Left ventricle myocardium inferior (tissue), 1 donor: ENCODE results near the gene CDH8. TPM values are rescaled to one million over a fixed set of nuclear protein-coding genes. Genes with fewer than 3 reads are reported as not detected.

Source experiments
- DNase-seq: peaks from one replicate; pipeline ENCODE4 v3.0.0-alpha.2; 2020
- H3K27ac ChIP-seq: fragments of 200-600 bp; replicated peaks from 2 replicates; pipeline ENCODE4 v1.8.0; 2021
- H3K27me3 ChIP-seq: fragments of 200-600 bp; 2 replicates; pipeline ENCODE4 v1.8.0; 2021; ENCODE audit warnings: low read depth
- H3K36me3 ChIP-seq: fragments of 200-600 bp; 2 replicates; pipeline ENCODE4 v1.8.0; 2021
- H3K4me1 ChIP-seq: fragments of 200-600 bp; 2 replicates; pipeline ENCODE4 v1.8.0; 2021
- H3K4me3 ChIP-seq: fragments of 200-600 bp; 2 replicates; pipeline ENCODE4 v1.8.0; 2021; ENCODE audit warnings: mild to moderate bottlenecking, moderate library complexity
- H3K9me3 ChIP-seq: fragments of 200-600 bp; replicated peaks from 2 replicates; pipeline ENCODE4 v1.8.0; 2021
- CTCF ChIP-seq: fragments of 200-600 bp; IDR thresholded peaks from 2 replicates; pipeline ENCODE4 v1.8.0; 2021; ENCODE audit warnings: antibody characterized with exemption, mild to moderate bottlenecking, borderline replicate concordance
- intact Hi-C: fragments of 100-400 bp; cut with micrococcal nuclease; formaldehyde crosslinking; loops from one replicate; pipeline ENCODE4 v1.11.0; 2022
- total RNA-seq: library from RNA; stranded (reverse); fragmentation: NEBNext Ultra II Directional; extraction: Animal tissue kit (Norgen Biotek cat#: 25700); gene quantifications from one replicate; pipeline ENCODE4 v1.2.1, GENCODE V29; 2021
- donor health status: DM: no; HTN: yes; CAD: no; lungs with severe emphysema.

The CDH8 gene
- total RNA-seq, 1 donor from 2014 or later = 0.14 TPM

DNA sequence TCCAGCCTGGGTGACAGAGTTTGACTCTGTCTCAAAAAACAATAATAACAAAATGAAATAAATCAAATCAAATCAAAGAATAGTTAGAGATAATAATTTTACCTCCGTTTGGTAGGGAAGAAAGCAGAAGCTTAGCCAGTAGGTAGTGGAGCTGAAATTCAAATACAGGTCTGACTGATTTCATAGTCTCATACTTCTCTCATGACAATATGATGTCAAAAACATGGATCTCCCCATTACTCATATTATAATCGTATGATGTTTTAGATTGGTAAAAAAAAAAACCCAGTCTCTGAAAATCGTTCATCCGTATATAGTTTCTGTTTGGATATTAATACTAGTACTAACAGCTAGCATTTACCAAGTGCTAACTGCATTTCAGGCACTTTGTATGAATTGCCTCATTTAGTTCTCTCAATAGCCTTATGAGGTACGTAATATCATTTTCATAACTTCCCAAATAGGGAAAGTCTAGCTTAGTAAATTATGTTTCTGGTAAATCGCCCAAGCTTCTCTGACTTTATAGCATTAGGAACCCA, 48.7 kb downstream of the CDH8 start:
- Histone ChIP-seq H3K9me3 (peaks cover 15% of the 10 kb centered on the region), H3K36me3 (no peaks in the 10 kb centered on the region), H3K4me3 (no peak overlapping the region), H3K4me1 (no peaks in the 10 kb centered on the region), H3K27me3 (no peaks in the 10 kb centered on the region), H3K27ac (no peak overlapping the region)
- intact Hi-C loops = no loop called here
- no peak for DNase-seq
- no peak for TF ChIP-seq CTCF

- no peaks in the 10 kb centered on the region for H3K36me3 ChIP-seq
- TF ChIP-seq CTCF = no peak
- peaks cover 7% of the 10 kb centered on the region for H3K27me3 ChIP-seq
- no peaks in the 10 kb centered on the region for H3K9me3 ChIP-seq
- H3K4me3 ChIP-seq = no peak overlapping the region
- intact Hi-C loops = no loop called here
- H3K4me1 ChIP-seq = no peaks in the 10 kb centered on the region
- H3K27ac ChIP-seq = no peak overlapping the region
- DNase-seq = no peak
Measured at GRCh38 chr16:61969077-61969382, 67.2 kb downstream of the CDH8 start.

DNA sequence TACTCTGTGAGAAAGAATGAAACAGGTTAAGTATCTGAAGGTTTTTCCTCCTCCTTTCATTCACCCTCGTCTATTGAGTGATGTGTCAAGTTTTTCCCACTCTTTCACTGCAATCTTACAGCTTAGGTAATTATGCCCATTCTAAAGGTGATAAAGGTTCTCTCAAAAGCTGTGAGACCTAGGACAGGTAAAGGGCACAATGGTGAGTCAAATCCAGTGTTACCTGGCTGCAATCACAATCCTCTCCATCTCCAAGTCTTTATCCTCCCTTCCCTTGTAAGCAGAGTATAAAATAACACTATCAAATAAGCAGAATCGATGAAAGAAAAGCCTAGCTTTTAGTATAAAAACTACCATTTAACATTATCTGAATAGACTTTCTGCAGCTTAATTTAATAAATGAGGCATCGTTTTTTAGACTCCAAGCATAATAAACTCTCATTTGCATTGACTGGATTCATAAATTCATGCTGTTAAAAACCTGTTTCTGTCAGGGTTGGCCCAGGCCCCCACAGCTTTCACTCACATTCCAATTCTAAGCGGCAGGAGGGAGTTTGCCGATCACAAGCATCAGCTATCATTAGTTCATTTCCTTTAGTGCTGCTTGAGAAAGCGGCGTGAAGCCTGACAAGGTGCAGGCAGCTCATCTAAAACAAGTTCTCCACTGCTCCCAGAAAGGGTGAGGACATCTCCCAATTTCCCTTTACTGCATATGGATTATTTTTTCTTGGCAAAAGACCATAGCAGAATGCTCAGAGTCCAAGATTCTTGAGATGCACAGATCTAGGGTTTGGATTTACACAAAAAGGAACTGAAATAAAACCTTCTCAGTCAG, 67.8 kb downstream of the CDH8 start:
- H3K4me1 ChIP-seq = no peaks in the 10 kb centered on the region
- no peaks in the 10 kb centered on the region for H3K9me3 ChIP-seq
- intact Hi-C loops = no loop called here
- no peak overlapping the region for H3K27ac ChIP-seq
- H3K36me3 ChIP-seq = no peaks in the 10 kb centered on the region
- DNase-seq = no peak
- H3K27me3 ChIP-seq = peaks cover 7% of the 10 kb centered on the region
- H3K4me3 ChIP-seq = no peak overlapping the region
- TF ChIP-seq CTCF = no peak

DNA sequence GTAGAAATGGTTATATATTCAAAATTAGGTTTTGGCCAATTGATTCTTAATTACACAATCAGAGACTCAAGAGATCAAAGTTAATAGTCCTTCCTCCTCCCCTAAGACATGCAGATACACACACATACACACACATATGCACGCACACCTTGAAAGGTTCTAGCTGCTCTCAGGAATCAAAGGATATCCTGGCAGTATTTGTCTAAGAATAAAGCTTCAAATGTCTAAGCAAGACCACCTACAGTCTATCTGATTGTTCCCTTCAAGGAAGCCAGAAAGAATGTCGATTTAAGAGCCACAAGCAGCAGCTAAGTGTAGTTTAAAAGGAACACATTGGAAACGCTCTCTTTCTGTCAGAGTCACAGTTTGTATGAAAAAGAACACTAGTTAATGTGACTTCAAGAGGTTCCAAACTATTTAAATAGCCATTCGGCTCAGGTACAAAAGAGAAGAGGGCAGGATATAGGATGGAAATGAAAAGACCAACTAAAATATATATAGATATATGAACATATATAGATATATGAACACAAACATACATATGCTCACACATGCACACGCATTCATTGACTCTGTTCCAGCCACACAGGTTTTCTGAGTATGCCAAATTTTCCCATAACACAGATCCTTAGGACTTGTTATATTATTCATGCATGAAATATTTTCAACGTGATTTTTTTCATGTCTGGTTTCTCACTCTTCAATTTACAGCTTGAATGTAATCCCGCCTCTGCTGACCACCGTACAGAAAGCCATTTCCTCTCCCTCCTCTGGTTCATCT, 79.0 kb downstream of the CDH8 start:
- Histone ChIP-seq H3K36me3 (no peaks in the 10 kb centered on the region), H3K9me3 (no peaks in the 10 kb centered on the region), H3K4me1 (no peaks in the 10 kb centered on the region), H3K27ac (no peak overlapping the region), H3K27me3 (no peaks in the 10 kb centered on the region), H3K4me3 (no peak overlapping the region)
- no peak for DNase-seq
- no peak for TF ChIP-seq CTCF
- intact Hi-C loops = no loop called here

DNA sequence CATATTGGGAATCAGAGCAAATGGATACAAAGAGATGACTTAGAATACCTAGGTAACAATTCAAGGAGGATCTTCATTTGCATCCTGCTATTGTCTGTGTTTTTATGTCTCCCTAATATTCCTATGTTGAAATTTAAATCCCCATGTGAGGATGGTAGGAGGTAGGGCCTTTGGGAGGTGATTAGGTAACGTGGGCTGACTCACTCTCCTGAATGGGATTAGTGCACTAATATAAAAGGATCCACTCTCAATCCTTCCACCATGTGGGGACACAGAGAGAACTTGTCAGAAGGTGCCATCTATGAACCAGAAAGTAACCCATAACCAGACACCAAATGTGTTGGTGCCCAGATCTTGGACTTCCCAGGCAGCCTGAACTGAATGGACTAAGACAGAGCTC, 83.4 kb downstream of the CDH8 start:
- TF ChIP-seq CTCF = no peak
- intact Hi-C loops = no loop called here
- H3K4me3 ChIP-seq = no peak overlapping the region
- no peaks in the 10 kb centered on the region for H3K36me3 ChIP-seq
- no peak overlapping the region for H3K27ac ChIP-seq
- H3K27me3 ChIP-seq = no peaks in the 10 kb centered on the region
- DNase-seq = no peak
- no peaks in the 10 kb centered on the region for H3K4me1 ChIP-seq
- H3K9me3 ChIP-seq = peaks cover 3% of the 10 kb centered on the region
